IMR-90 (cell line): ENCODE data around the gene TRIM25. TPM values are rescaled to one million over a fixed set of nuclear protein-coding genes. Genes with fewer than 3 reads are reported as not detected.

Experiments
- ATAC-seq: fragments of 200-7000 bp; cut with Tn5 transposase; 2 replicates; pipeline ENCODE4 v1.9.1; 2020; ENCODE audit warnings: low read depth, mild to moderate bottlenecking, moderate library complexity
- BruUV-seq: library from RNA; stranded (reverse); fragments of 400-500 nt; replicated peaks from 2 replicates; lab custom pipeline; 2021; lab: Mats Ljungman, UMichigan
- CTCF ChIA-PET: fragments of 300-600 bp; formaldehyde crosslinking; extraction: SDS; loops from one replicate; lab custom pipeline; 2021; ENCODE audit warnings: antibody characterized with exemption; lab: Yijun Ruan, JAX
- POLR2A ChIA-PET: fragments of 300-600 bp; sonication (Branson Sonifier 250); formaldehyde crosslinking; loops from one replicate; lab custom pipeline; 2022; ENCODE audit warnings: antibody characterized with exemption; ENCODE audit not compliant: unreplicated experiment; lab: Charles Lee
- DNase-seq: peaks from one replicate; pipeline ENCODE4 v3.0.0; 2013
- H2AFZ ChIP-seq: replicated peaks from 2 replicates; pipeline ENCODE3; 2013; ENCODE audit warnings: low read length, mild to moderate bottlenecking; ENCODE audit not compliant: poor library complexity
- H2AK5ac ChIP-seq: 2 replicates; pipeline ENCODE4 v1.6.1; 2013; ENCODE audit warnings: low read depth, low read length, inconsistent platforms
- H2AK9ac ChIP-seq: replicated peaks from 2 replicates; pipeline ENCODE3; 2013; ENCODE audit warnings: mild to moderate bottlenecking, low read depth, low read length, moderate library complexity; ENCODE audit not compliant: poor library complexity
- H2BK120ac ChIP-seq: 2 replicates; pipeline ENCODE4 v1.6.1; 2013; ENCODE audit warnings: low read depth, low read length, inconsistent platforms
- H2BK15ac ChIP-seq: 3 replicates; pipeline ENCODE4 v1.6.1; 2013; ENCODE audit warnings: low read depth, low read length, inconsistent platforms
- H2BK20ac ChIP-seq: 2 replicates; pipeline ENCODE4 v1.6.1; 2013; ENCODE audit warnings: low read depth, mild to moderate bottlenecking, inconsistent platforms, low read length, moderate library complexity
- H2BK5ac ChIP-seq: 2 replicates; pipeline ENCODE4 v1.6.1; 2013; ENCODE audit warnings: mild to moderate bottlenecking, low read depth, low read length, inconsistent platforms; ENCODE audit not compliant: poor library complexity, severe bottlenecking
- H3K14ac ChIP-seq: replicated peaks from 2 replicates; pipeline ENCODE4 v1.6.1; 2013; ENCODE audit warnings: low read depth, low read length, inconsistent platforms
- H3K18ac ChIP-seq: 2 replicates; pipeline ENCODE4 v1.6.1; 2013; ENCODE audit warnings: low read depth, low read length, control low read depth
- H3K23ac ChIP-seq: 2 replicates; pipeline ENCODE4 v1.6.1; 2013; ENCODE audit warnings: low read depth, low read length, inconsistent platforms
- H3K27ac ChIP-seq: 2 replicates; pipeline ENCODE4 v1.5.1; 2013; ENCODE audit warnings: mild to moderate bottlenecking, control low read depth, low read length; ENCODE audit not compliant: insufficient read depth
- H3K27me3 ChIP-seq: 2 replicates; pipeline ENCODE4 v1.6.1; 2013; ENCODE audit warnings: low read length; ENCODE audit not compliant: control insufficient read depth, insufficient read depth
- H3K36me3 ChIP-seq: 2 replicates; pipeline ENCODE4 v1.6.1; 2013; ENCODE audit warnings: low read length, mixed read lengths; ENCODE audit not compliant: control insufficient read depth, insufficient read depth
- H3K4ac ChIP-seq: 2 replicates; pipeline ENCODE4 v1.6.1; 2013; ENCODE audit warnings: low read depth, low read length, inconsistent platforms
- H3K4me1 ChIP-seq: 2 replicates; pipeline ENCODE4 v1.6.1; 2013; ENCODE audit warnings: low read length, mixed read lengths; ENCODE audit not compliant: control insufficient read depth, insufficient read depth
- H3K4me2 ChIP-seq: 2 replicates; pipeline ENCODE4 v1.6.1; 2013; ENCODE audit warnings: low read depth, mild to moderate bottlenecking, control low read depth, low read length, moderate library complexity
- H3K4me3 ChIP-seq: 2 replicates; pipeline ENCODE4 v1.5.1; 2013; ENCODE audit warnings: low read depth, mild to moderate bottlenecking, control low read depth, low read length, moderate library complexity; ENCODE audit not compliant: insufficient read depth
- H3K56ac ChIP-seq: 2 replicates; pipeline ENCODE4 v1.6.1; 2013; ENCODE audit warnings: low read length, inconsistent platforms; ENCODE audit not compliant: insufficient read depth; ENCODE audit errors: extremely low read depth
- H3K79me1 ChIP-seq, 2 experiments: 2 replicates each; pipeline ENCODE4 v1.6.1; 2013; ENCODE audit warnings: low read length in 2 of 2, inconsistent platforms in 1 of 2, low read depth in 1 of 2
- H3K9ac ChIP-seq: 2 replicates; pipeline ENCODE4 v1.6.1; 2013; ENCODE audit warnings: low read depth, low read length, control low read depth
- H3K9me1 ChIP-seq: 2 replicates; pipeline ENCODE4 v1.6.1; 2013; ENCODE audit warnings: low read length, inconsistent platforms; ENCODE audit not compliant: insufficient read depth
- H3K9me3 ChIP-seq: 2 replicates; pipeline ENCODE4 v1.6.1; 2013; ENCODE audit warnings: low read length; ENCODE audit not compliant: control insufficient read depth, insufficient read depth
- H4K20me1 ChIP-seq: 2 replicates; pipeline ENCODE4 v1.6.1; 2013; ENCODE audit warnings: low read length, inconsistent platforms; ENCODE audit not compliant: insufficient read depth
- H4K5ac ChIP-seq: 2 replicates; pipeline ENCODE4 v1.6.1; 2013; ENCODE audit warnings: mild to moderate bottlenecking, low read depth, low read length, control low read depth
- H4K8ac ChIP-seq, 2 experiments: 2 replicates each; pipeline ENCODE4 v1.6.1; 2013; ENCODE audit warnings: low read depth in 2 of 2, low read length in 2 of 2, control low read depth in 1 of 2, inconsistent platforms in 1 of 2
- H4K91ac ChIP-seq: 2 replicates; pipeline ENCODE4 v1.6.1; 2013; ENCODE audit warnings: low read depth, low read length, inconsistent platforms; ENCODE audit not compliant: insufficient read depth
- BHLHE40 ChIP-seq: fragments of 150-350 bp; IDR thresholded peaks from 2 replicates; pipeline ENCODE4 v1.6.1; 2016; ENCODE audit warnings: mild to moderate bottlenecking, low read depth, low read length
- CEBPB ChIP-seq: IDR thresholded peaks from 2 replicates; pipeline ENCODE4 v1.6.1; 2012; ENCODE audit warnings: low read depth, low read length, improper control_type of control experiment
- CHD1 ChIP-seq: IDR thresholded peaks from 2 replicates; pipeline ENCODE4 v1.6.1; 2012; ENCODE audit warnings: low read depth, low read length, improper control_type of control experiment
- MAFK ChIP-seq: IDR thresholded peaks from 2 replicates; pipeline ENCODE4 v1.6.1; 2012; ENCODE audit warnings: low read depth, low read length, improper control_type of control experiment
- MAZ ChIP-seq: IDR thresholded peaks from 2 replicates; pipeline ENCODE4 v1.6.1; 2012; ENCODE audit warnings: low read depth, mild to moderate bottlenecking, low read length, improper control_type of control experiment, moderate library complexity, borderline replicate concordance
- MXI1 ChIP-seq: IDR thresholded peaks from 2 replicates; pipeline ENCODE4 v1.6.1; 2012; ENCODE audit warnings: low read depth, mild to moderate bottlenecking, low read length, moderate library complexity, borderline replicate concordance
- NFE2L2 ChIP-seq: fragments of 150-350 bp; IDR thresholded peaks from 2 replicates; pipeline ENCODE4 v1.6.1; 2016; ENCODE audit warnings: low read depth, mild to moderate bottlenecking, low read length
- POLR2A ChIP-seq: IDR thresholded peaks from 2 replicates; pipeline ENCODE4 v1.6.1; 2012; ENCODE audit warnings: mild to moderate bottlenecking, low read depth, low read length
- RAD21 ChIP-seq: IDR thresholded peaks from 2 replicates; pipeline ENCODE4 v1.6.1; 2012; ENCODE audit warnings: low read length, improper control_type of control experiment
- RFX5 ChIP-seq: IDR thresholded peaks from 2 replicates; pipeline ENCODE4 v1.8.0; 2012; ENCODE audit warnings: low read depth, mild to moderate bottlenecking, low read length, moderate library complexity
- SMC3 ChIP-seq: fragments of 150-350 bp; IDR thresholded peaks from 2 replicates; pipeline ENCODE4 v1.6.1; 2016; ENCODE audit warnings: low read depth, mild to moderate bottlenecking, antibody characterized with exemption, low read length, moderate library complexity
- USF2 ChIP-seq: fragments of 150-350 bp; IDR thresholded peaks from 2 replicates; pipeline ENCODE4 v1.6.1; 2017; ENCODE audit warnings: mild to moderate bottlenecking, antibody characterized with exemption, low read length, low read depth
- WGBS, 2 experiments: methylation state at CpG; one replicate each; pipeline versions ENCODE4 v1.1.5 to v1.1.7; 2013; ENCODE audit warnings: missing lambda C conversion rate in 2 of 2; ENCODE audit not compliant: insufficient read length in 1 of 2; ENCODE audit errors: extremely low coverage in 2 of 2; 5-methylcytosine and 5-hydroxymethylcytosine counted together
- dilution Hi-C: fragments of 300-500 bp; cut with HindIII; formaldehyde crosslinking; loops from one replicate; pipeline ENCODE4 v1.14.3; 2018; ENCODE audit warnings: low sequenced_read_pairs; ENCODE audit not compliant: unreplicated experiment
- in situ Hi-C: fragments of 300-500 bp; cut with MboI; formaldehyde crosslinking; loops from 3 replicates; pipeline ENCODE4 v1.14.3; 2019; ENCODE audit warnings: low sequenced_read_pairs, inconsistent platforms, mixed read lengths
- intact Hi-C: fragments of 100-400 bp; cut with micrococcal nuclease; formaldehyde crosslinking; loops from 2 replicates; pipeline ENCODE4 v1.10.0; 2022
- polyA plus RNA-seq, 3 experiments: library from polyadenylated mRNA; depleted of rRNA; stranded (reverse); fragments of >200 nt; gene quantifications; 2 replicates each; pipeline ENCODE4 v1.2.3, GENCODE V29; 2012; ENCODE audit warnings: low replicate concordance in 1 of 3
- total RNA-seq: library from RNA; depleted of rRNA; stranded (reverse); fragments of >200 nt; gene quantifications from 2 replicates; pipeline ENCODE4 v1.2.3, GENCODE V29; 2012
- TF ChIP-seq, protein P1 (sequence below): fragments of 150-350 bp; IDR thresholded peaks from 2 replicates; pipeline ENCODE4 v1.6.1; 2016; ENCODE audit warnings: low read depth, mild to moderate bottlenecking, low read length, moderate library complexity, borderline replicate concordance

Gene TRIM25
- total and polyA plus RNA-seq, 2 of the 4 experiments (the other 2 are of a cell fraction): 25.5 to 27.5 TPM

DNA sequence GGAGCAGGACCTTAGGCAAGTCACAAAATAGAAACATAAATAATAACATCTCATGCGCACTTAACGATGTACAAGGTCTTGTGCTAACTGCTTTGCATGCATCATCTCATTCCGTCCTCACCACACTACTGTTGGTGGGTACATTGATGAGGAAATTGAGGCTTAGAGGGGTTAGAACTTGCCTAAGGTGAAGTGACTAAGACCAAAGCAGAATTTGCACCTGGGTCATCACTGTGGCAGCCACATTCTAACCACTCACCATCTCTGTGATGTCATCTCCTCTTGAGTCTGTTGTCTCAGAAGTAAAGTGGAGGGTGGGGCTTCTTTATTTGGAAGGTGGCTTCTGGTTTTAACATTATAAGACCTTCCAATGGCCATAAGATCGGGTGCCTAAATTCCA is 20.4 kb upstream of the TRIM25 start:
- Histone ChIP-seq H2AK9ac (no peak overlapping the region), H3K4me2 (no peak overlapping the region), H3K9me1 (peaks cover 3% of the 10 kb centered on the region), H4K8ac (no peak overlapping the region), H3K4me1 (no peaks in the 10 kb centered on the region), H2BK120ac (no peak overlapping the region), H3K4me3 (no peak overlapping the region), H3K4ac (no peak overlapping the region), H3K9me3 (peaks cover 3% of the 10 kb centered on the region; the same call in 1 of the 2 replicates), H2AK5ac (no peak overlapping the region), H4K5ac (no peak overlapping the region), H2BK15ac (no peak overlapping the region), H3K9ac (no peak overlapping the region), H4K20me1 (no peaks in the 10 kb centered on the region), H4K91ac (no peak overlapping the region), H3K18ac (no peak overlapping the region), H2BK20ac (no peak overlapping the region), H3K36me3 (peaks cover 12% of the 10 kb centered on the region), H3K27ac (no peak overlapping the region), H3K79me1 (peaks cover 0 to 7% of the 10 kb centered on the region in 2 experiments; a peak in 2 of 4 replicates), H2BK5ac (no peak overlapping the region), H3K56ac (no peak overlapping the region), H3K14ac (no peak overlapping the region), H3K27me3 (no peaks in the 10 kb centered on the region), H3K23ac (no peak overlapping the region), H2AFZ (no peak overlapping the region)
- ATAC-seq (no peak), DNase-seq (no peak)
- ChIA-PET CTCF (no interaction called here), POLR2A (no interaction called here)
- dilution Hi-C loops (no loop called here), intact Hi-C loops (no loop called here), in situ Hi-C loops (loop anchor here (25.0 kb wide), 1 partner anchor 347 kb away; the partner anchor contains the start of gene NOG)
- BruUV-seq: no TSS peak
- no CpG with 5 or more reads among the region's 4 CpGs for WGBS, 2 experiments
- TF ChIP-seq BHLHE40 (no peak), SMC3 (no peak), MAFK (no peak), MXI1 (no peak), NFE2L2 (no peak), RFX5 (no peak), POLR2A (no peak), RAD21 (no peak), MAZ (no peak), CHD1 (no peak), USF2 (no peak), CEBPB (no peak)
- TF ChIP-seq, protein P1, sequence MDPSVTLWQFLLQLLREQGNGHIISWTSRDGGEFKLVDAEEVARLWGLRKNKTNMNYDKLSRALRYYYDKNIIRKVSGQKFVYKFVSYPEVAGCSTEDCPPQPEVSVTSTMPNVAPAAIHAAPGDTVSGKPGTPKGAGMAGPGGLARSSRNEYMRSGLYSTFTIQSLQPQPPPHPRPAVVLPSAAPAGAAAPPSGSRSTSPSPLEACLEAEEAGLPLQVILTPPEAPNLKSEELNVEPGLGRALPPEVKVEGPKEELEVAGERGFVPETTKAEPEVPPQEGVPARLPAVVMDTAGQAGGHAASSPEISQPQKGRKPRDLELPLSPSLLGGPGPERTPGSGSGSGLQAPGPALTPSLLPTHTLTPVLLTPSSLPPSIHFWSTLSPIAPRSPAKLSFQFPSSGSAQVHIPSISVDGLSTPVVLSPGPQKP: no peak
